Measurements from ENCODE around the gene TRIAP1.

The TRIAP1 gene

DNA sequence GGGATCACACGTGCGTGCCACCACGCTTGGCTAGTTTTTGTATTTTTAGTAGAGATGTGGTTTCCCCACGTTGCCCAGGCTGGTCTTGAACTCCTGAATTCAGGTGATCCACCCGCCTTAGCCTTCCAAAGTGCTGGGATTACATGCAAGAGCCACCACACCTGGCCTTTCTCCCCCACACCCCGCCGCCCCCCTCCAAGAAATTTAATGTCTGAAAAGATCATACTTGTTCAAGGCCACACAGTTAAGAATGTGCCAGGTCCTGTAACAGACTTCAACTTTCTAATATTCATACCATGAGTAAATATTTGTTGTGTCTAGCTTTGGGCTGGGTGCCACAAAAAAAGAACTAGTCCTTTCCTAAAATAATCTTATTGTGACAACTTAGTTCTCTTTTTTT is 9.1 kb upstream of the TRIAP1 start:
- TF ChIP-seq ARNTL (CRISPR knock-in tag; IDR thresholded peaks at IDR 0.05; ENCODE audit: borderline replicate concordance, low read depth) = no peak
- TF ChIP-seq RARB (CRISPR knock-in tag; IDR thresholded peaks at IDR 0.05) = no peak
- no peak for TF ChIP-seq POU6F1 (CRISPR knock-in tag; IDR thresholded peaks at IDR 0.05; ENCODE audit: borderline replicate concordance, low read depth)
- no peak for TF ChIP-seq ZNF8 (CRISPR knock-in tag; IDR thresholded peaks at IDR 0.05)
- no peak for TF ChIP-seq OSR1 (CRISPR knock-in tag; IDR thresholded peaks at IDR 0.05)
- TF ChIP-seq ZNF70 (CRISPR knock-in tag; IDR thresholded peaks at IDR 0.05) = no peak
- no peak for TF ChIP-seq TSHZ2 (CRISPR knock-in tag; IDR thresholded peaks at IDR 0.05)
- no peak for ATAC-seq

DNA sequence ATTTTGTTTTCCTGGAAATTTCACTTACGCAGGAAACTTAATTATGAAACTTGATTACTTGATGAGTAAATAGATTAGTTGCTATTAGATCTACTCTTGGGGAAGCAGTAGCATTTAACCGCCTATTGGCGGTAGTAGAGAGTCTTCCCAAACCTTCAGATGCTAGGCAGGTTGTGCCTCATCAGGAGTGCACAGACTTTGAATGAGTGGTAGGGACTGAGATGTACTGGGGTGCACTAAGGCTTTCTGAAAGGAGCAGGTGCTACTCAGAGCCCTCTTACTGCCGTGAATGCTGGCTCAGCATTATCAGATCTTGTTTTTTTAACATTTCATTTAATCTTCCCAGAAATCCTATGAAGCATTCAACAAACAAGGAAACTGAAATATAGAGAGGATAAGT is 7.8 kb upstream of the TRIAP1 start:
- TF ChIP-seq ZC3H10 (CRISPR knock-in tag; IDR thresholded peaks at IDR 0.05) (no peak), POU6F1 (CRISPR knock-in tag; IDR thresholded peaks at IDR 0.05; ENCODE audit: borderline replicate concordance, low read depth) (no peak), ZNF70 (CRISPR knock-in tag; IDR thresholded peaks at IDR 0.05) (no peak), SNAI2 (CRISPR knock-in tag; IDR thresholded peaks at IDR 0.05) (no peak), ZFP3 (CRISPR knock-in tag; IDR thresholded peaks at IDR 0.05) (no peak), ZNF565 (CRISPR knock-in tag; conservative IDR thresholded peaks at IDR 0.05; ENCODE audit: low read depth) (no peak), ARNTL (CRISPR knock-in tag; IDR thresholded peaks at IDR 0.05; ENCODE audit: borderline replicate concordance, low read depth) (no peak), ZFP30 (CRISPR knock-in tag; IDR thresholded peaks at IDR 0.05) (no peak), TOX (CRISPR knock-in tag; IDR thresholded peaks at IDR 0.05; ENCODE audit: borderline replicate concordance) (no peak), RARB (CRISPR knock-in tag; IDR thresholded peaks at IDR 0.05) (no peak), TSHZ2 (CRISPR knock-in tag; IDR thresholded peaks at IDR 0.05) (no peak), OSR1 (CRISPR knock-in tag; IDR thresholded peaks at IDR 0.05) (no peak), TCF4 (CRISPR knock-in tag; IDR thresholded peaks at IDR 0.05; ENCODE audit: borderline replicate concordance) (no peak), PPARA (CRISPR knock-in tag; IDR thresholded peaks at IDR 0.05; ENCODE audit: borderline replicate concordance) (no peak), BACH2 (CRISPR knock-in tag; IDR thresholded peaks at IDR 0.05; ENCODE audit: borderline replicate concordance) (no peak), ISL1 (CRISPR knock-in tag; IDR thresholded peaks at IDR 0.05) (no peak), ZNF8 (CRISPR knock-in tag; IDR thresholded peaks at IDR 0.05) (no peak), ESRRG (CRISPR knock-in tag; IDR thresholded peaks at IDR 0.05) (no peak)
- TF ChIP-seq, protein P1, sequence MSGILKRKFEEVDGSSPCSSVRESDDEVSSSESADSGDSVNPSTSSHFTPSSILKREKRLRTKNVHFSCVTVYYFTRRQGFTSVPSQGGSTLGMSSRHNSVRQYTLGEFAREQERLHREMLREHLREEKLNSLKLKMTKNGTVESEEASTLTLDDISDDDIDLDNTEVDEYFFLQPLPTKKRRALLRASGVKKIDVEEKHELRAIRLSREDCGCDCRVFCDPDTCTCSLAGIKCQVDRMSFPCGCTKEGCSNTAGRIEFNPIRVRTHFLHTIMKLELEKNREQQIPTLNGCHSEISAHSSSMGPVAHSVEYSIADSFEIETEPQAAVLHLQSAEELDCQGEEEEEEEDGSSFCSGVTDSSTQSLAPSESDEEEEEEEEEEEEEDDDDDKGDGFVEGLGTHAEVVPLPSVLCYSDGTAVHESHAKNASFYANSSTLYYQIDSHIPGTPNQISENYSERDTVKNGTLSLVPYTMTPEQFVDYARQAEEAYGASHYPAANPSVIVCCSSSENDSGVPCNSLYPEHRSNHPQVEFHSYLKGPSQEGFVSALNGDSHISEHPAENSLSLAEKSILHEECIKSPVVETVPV (CRISPR knock-in tag; IDR thresholded peaks at IDR 0.05) = no peak
- peak; percentile 82 for ATAC-seq

Measured in SK-N-SH treated with all-trans-retinoic acid at 6 μM for 48 hours (cell line).